Upper lobe of right lung (tissue), 1 donor: Measurements from ENCODE around the gene MOB3A. TPM values are rescaled to one million over a fixed set of nuclear protein-coding genes. Genes with fewer than 3 reads are reported as not detected.

ENCODE experiments used
- ATAC-seq: fragments of 200-7000 bp; cut with Tn5 transposase; one replicate; pipeline ENCODE4 v1.9.1; 2020; ENCODE audit warnings: mild to moderate bottlenecking, moderate library complexity
- DNase-seq: peaks from one replicate; pipeline ENCODE4 v3.0.0-alpha.2; 2020
- H3K27ac ChIP-seq: fragments of 200-600 bp; one replicate; pipeline ENCODE4 v1.8.0; 2022
- H3K27me3 ChIP-seq: fragments of 200-600 bp; one replicate; pipeline ENCODE4 v1.8.0; 2022; ENCODE audit warnings: mild to moderate bottlenecking
- H3K36me3 ChIP-seq: fragments of 200-600 bp; one replicate; pipeline ENCODE4 v1.8.0; 2022
- H3K4me1 ChIP-seq: fragments of 200-600 bp; one replicate; pipeline ENCODE4 v1.8.0; 2022
- H3K4me3 ChIP-seq: fragments of 200-600 bp; one replicate; pipeline ENCODE4 v1.8.0; 2022; ENCODE audit warnings: mild to moderate bottlenecking
- H3K9me3 ChIP-seq: fragments of 200-600 bp; one replicate; pipeline ENCODE4 v1.8.0; 2022
- intact Hi-C: fragments of 100-400 bp; cut with DNase I; formaldehyde crosslinking; loops from one replicate; pipeline ENCODE4 v1.11.0; 2022
- total RNA-seq: library from RNA; stranded (reverse); fragmentation: NEBNext Ultra II Directional; extraction: Animal tissue kit (Norgen Biotek cat#: 25700); gene quantifications from one replicate; pipeline ENCODE4 v1.2.1, GENCODE V29; 2021
- TF ChIP-seq, protein P1 (sequence below): fragments of 200-600 bp; IDR thresholded peaks from one replicate; pipeline ENCODE4 v1.8.0; 2022; ENCODE audit warnings: antibody characterized with exemption
- donor health status: DM: no; HTN: yes; CAD: no; lungs with severe emphysema.

The MOB3A gene
- total RNA-seq, 1 donor from 2014 or later = 58.8 TPM

DNA sequence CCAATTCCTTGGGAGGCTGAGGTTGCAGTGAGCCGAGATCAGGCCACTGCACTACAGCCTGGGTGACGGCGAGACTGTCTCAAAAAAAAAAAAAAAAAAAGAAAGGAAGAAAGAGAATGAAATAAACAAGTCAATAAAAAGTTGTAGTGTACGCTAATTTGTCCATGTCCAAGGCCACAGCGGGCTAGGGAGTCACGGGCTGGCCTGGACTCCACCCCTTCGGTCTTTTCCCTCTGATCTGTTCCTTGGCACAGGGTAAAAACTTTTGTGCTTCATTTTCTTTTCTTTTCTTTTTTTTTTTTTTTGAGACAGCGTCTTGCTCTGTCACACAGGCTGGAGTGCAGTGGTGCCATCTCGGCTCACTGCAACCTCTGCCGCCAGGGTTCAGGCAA is 25.7 kb downstream of the MOB3A start:
- ATAC-seq = no peak
- H3K27ac ChIP-seq = no peak overlapping the region
- DNase-seq = no peak
- H3K27me3 ChIP-seq = no peaks in the 10 kb centered on the region
- no peak overlapping the region for H3K4me3 ChIP-seq
- no peaks in the 10 kb centered on the region for H3K9me3 ChIP-seq
- TF ChIP-seq, protein P1, sequence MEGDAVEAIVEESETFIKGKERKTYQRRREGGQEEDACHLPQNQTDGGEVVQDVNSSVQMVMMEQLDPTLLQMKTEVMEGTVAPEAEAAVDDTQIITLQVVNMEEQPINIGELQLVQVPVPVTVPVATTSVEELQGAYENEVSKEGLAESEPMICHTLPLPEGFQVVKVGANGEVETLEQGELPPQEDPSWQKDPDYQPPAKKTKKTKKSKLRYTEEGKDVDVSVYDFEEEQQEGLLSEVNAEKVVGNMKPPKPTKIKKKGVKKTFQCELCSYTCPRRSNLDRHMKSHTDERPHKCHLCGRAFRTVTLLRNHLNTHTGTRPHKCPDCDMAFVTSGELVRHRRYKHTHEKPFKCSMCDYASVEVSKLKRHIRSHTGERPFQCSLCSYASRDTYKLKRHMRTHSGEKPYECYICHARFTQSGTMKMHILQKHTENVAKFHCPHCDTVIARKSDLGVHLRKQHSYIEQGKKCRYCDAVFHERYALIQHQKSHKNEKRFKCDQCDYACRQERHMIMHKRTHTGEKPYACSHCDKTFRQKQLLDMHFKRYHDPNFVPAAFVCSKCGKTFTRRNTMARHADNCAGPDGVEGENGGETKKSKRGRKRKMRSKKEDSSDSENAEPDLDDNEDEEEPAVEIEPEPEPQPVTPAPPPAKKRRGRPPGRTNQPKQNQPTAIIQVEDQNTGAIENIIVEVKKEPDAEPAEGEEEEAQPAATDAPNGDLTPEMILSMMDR = no peak
- intact Hi-C loops = loop anchor here (10.0 kb wide), 1 partner anchor 156 kb away; no protein-coding TSS in a partner anchor
- H3K36me3 ChIP-seq = peaks cover 53% of the 10 kb centered on the region
- H3K4me1 ChIP-seq = peaks cover 6% of the 10 kb centered on the region

DNA sequence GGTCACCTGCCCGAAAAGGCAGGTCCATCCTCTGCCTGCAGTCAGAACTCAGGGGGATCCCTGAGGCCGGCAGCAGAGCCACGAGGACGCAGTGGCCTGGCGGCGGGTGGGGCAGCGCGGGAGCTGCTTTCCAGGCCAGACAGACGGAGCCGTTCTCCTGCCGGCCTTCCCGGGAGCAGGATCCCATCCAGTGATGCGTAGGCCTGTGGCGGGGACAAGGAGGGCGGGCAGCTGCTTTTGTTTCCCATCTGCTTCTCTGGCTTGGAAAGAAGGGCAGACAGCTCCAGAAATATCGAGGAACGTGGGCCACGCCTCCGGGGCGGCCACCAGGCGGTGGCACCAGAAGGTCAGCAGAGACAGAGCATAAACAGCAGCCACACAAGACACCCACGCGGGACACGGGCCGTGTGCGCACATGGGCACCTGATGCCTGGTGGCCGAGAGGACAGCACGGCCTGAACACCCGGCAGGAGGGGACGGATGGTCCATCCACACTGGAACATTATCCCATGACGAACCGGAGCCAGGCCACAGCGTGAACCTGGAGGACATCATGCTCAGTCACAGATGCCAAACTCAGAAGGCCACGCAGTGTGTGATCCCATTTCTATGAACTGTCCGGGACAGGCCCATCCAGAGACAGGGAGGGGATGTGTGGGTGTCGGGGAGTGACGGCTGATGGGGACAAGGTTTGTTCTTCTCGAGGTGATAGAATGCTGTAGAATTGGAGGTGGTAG is 31.2 kb downstream of the MOB3A start:
- intact Hi-C loops = loop anchor here (5.0 kb wide), 1 partner anchor 48 kb away; the partner anchor contains the start of gene BTBD2
- Histone ChIP-seq H3K4me1 (peaks cover 28% of the 10 kb centered on the region), H3K36me3 (no peaks in the 10 kb centered on the region), H3K27ac (peak overlapping the region; percentile 61), H3K9me3 (no peaks in the 10 kb centered on the region), H3K4me3 (no peak overlapping the region), H3K27me3 (no peaks in the 10 kb centered on the region)
- DNase-seq (no peak), ATAC-seq (no peak)
- TF ChIP-seq, protein P1 = no peak

DNA sequence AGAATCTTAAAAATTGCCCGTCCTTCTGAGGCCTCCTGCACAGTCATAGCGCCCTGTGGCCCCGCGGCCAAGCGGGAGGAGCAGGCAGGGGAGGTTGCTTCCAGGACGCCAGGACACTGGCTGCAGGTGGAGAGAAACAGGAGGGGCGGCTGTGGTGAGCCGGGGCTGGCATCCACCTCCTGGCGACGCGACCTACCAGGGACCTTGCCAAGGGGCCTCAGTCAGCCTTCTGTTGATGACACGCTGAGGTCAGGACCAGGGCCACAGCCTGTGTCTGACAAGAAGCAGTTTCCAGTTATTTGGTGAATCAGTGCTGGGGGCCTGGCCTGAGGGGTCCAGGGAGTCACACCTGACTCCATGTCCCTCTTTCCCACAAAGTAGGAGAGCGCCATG is 31.7 kb downstream of the MOB3A start:
- H3K27me3 ChIP-seq = no peaks in the 10 kb centered on the region
- intact Hi-C loops = no loop called here
- no peak overlapping the region for H3K4me3 ChIP-seq
- TF ChIP-seq, protein P1 = no peak
- no peak for DNase-seq
- H3K36me3 ChIP-seq = no peaks in the 10 kb centered on the region
- no peaks in the 10 kb centered on the region for H3K9me3 ChIP-seq
- H3K4me1 ChIP-seq = peaks cover 31% of the 10 kb centered on the region
- ATAC-seq = no peak
- peak overlapping the region; percentile 61 for H3K27ac ChIP-seq

DNA sequence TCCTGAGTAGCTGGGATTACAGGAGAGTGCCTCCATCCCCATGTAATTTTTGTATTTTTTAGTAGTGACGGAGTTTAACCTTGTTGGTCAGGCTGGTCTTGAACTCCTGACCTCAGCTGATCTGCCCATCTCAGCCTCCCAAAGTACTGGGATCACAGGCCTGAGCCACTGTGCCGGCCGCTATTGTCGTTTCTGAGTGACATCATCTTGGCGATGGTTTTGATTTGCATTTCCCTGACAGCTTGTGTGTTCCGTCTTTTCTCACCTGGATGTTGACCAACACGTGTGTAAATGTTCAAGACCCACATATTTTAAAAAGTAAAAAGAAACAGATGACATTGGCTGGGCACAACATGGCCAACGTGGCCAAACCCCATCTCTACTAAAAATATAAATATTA is 32.3 kb downstream of the MOB3A start:
- Histone ChIP-seq H3K36me3 (no peaks in the 10 kb centered on the region), H3K27ac (peak overlapping the region; percentile 61), H3K4me1 (peaks cover 34% of the 10 kb centered on the region), H3K4me3 (no peak overlapping the region), H3K27me3 (no peaks in the 10 kb centered on the region), H3K9me3 (no peaks in the 10 kb centered on the region)
- TF ChIP-seq, protein P1 = no peak
- DNase-seq (no peak), ATAC-seq (no peak)
- intact Hi-C loops = no loop called here

DNA sequence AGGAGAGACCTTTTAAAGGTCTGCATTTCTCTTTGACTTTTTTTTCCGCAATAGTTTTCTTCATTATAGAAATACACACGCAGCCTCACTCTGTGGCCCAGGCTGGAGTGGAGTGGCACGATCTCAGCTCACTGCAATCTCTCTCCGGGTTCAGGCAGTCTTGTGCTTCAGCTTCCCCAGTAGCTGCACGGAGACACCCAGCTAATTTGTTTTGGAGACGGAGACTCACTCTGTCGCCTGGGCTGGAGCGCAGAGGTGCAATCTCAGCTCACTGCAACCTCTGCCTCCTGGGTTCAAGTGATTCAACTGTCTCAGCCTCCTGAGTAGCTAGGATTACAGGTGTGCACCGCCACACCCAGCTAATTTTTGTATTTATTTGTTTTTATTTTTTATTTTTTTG is 33.4 kb downstream of the MOB3A start:
- no peak overlapping the region for H3K27ac ChIP-seq
- H3K9me3 ChIP-seq = no peaks in the 10 kb centered on the region
- no peaks in the 10 kb centered on the region for H3K27me3 ChIP-seq
- H3K4me1 ChIP-seq = peaks cover 44% of the 10 kb centered on the region
- no peaks in the 10 kb centered on the region for H3K36me3 ChIP-seq
- no peak overlapping the region for H3K4me3 ChIP-seq
- no peak for ATAC-seq
- TF ChIP-seq, protein P1 = no peak
- no peak for DNase-seq
- intact Hi-C loops = no loop called here
